Endothelial cell (in vitro differentiated cells): ENCODE results near the gene SMIM36. TPM values are rescaled to one million over a fixed set of nuclear protein-coding genes. Genes with fewer than 3 reads are reported as not detected.

ENCODE experiments used
- DNase-seq: peaks from one replicate; pipeline ENCODE4 v3.0.0; 2021; ENCODE audit warnings: low spot score
- H3K27ac Mint-ChIP-seq: one replicate; pipeline ENCODE4 v1.8.0; 2021; ENCODE audit warnings: mixed read lengths, inconsistent platforms; ENCODE audit not compliant: unreplicated experiment
- H3K27me3 Mint-ChIP-seq: one replicate; pipeline ENCODE4 v1.8.0; 2021; ENCODE audit warnings: mild to moderate bottlenecking, moderate library complexity, mixed read lengths, inconsistent platforms; ENCODE audit not compliant: unreplicated experiment
- H3K36me3 Mint-ChIP-seq: one replicate; pipeline ENCODE4 v1.8.0; 2021; ENCODE audit warnings: mild to moderate bottlenecking, low read depth, mixed read lengths, inconsistent platforms; ENCODE audit not compliant: unreplicated experiment
- H3K4me1 Mint-ChIP-seq: one replicate; pipeline ENCODE4 v1.8.0; 2021; ENCODE audit warnings: mild to moderate bottlenecking, mixed read lengths, inconsistent platforms; ENCODE audit not compliant: unreplicated experiment
- H3K4me3 Mint-ChIP-seq: one replicate; pipeline ENCODE4 v1.8.0; 2021; ENCODE audit warnings: mild to moderate bottlenecking, mixed read lengths, inconsistent platforms; ENCODE audit not compliant: unreplicated experiment
- H3K9me3 Mint-ChIP-seq: one replicate; pipeline ENCODE4 v1.8.0; 2021; ENCODE audit warnings: mixed read lengths, inconsistent platforms; ENCODE audit not compliant: unreplicated experiment
- CTCF ChIP-seq: fragments of 200-600 bp; sonication (generic); IDR thresholded peaks from one replicate; pipeline ENCODE4 v1.5.0; 2021; ENCODE audit warnings: antibody characterized with exemption; ENCODE audit not compliant: unreplicated experiment
- total RNA-seq: library from RNA; stranded (reverse); fragmentation: NEBNext Ultra II Directional; extraction: Animal tissue kit (Norgen Biotek cat#: 25700); gene quantifications from one replicate; pipeline ENCODE4 v1.2.1, GENCODE V29; 2021; ENCODE audit not compliant: unreplicated experiment

SMIM36 gene
- total RNA-seq, 1 donor from 2014 or later = not detected

DNA sequence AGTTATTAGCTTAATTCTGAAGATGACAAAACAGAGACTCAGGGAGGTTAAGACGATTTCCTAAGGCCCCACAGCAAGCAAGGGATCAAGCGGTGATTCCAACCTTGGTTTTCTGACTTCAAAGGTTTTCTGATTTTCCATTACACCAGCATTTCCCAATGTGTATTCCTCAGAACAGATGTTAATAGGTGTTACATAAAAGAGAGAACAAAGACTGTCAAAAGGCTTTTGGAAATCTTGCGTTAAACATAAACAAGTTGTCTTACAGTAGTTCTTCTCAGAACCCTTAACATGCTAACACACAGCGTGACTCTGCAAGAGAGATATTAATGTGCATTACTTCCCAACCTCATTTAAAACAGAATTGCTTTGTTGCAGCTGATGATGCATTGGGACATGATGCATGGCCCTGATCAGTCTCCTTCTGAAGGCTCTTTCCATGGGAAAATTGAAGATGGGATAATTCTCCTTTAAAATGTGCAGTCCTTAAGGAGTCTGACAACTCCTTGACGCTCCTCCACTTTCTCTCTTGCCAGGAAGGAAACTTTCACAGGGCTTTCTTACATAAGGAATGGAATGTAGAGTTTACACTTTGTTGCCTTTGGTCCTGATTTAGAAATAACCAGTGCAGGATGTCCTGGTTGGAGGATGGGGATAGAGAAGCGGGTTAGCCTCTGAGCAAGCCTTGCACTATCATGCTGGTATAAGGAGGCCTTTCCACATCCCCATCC is 68.1 kb downstream of the SMIM36 start:
- Mint-ChIP-seq H3K4me3 (no peak overlapping the region), H3K36me3 (no peaks in the 10 kb centered on the region), H3K4me1 (peaks cover 8% of the 10 kb centered on the region), H3K9me3 (no peaks in the 10 kb centered on the region), H3K27me3 (peaks cover 3% of the 10 kb centered on the region), H3K27ac (no peak overlapping the region)
- no peak for TF ChIP-seq CTCF
- DNase-seq = no peak

- no peak for TF ChIP-seq CTCF
- Mint-ChIP-seq H3K27ac (no peak overlapping the region), H3K36me3 (no peaks in the 10 kb centered on the region), H3K27me3 (peaks cover 3% of the 10 kb centered on the region), H3K9me3 (no peaks in the 10 kb centered on the region), H3K4me3 (no peak overlapping the region), H3K4me1 (peaks cover 8% of the 10 kb centered on the region)
- no peak for DNase-seq
These were observed 68.8 kb downstream of the SMIM36 start for GRCh38 chr17:55442462-55442861.

DNA sequence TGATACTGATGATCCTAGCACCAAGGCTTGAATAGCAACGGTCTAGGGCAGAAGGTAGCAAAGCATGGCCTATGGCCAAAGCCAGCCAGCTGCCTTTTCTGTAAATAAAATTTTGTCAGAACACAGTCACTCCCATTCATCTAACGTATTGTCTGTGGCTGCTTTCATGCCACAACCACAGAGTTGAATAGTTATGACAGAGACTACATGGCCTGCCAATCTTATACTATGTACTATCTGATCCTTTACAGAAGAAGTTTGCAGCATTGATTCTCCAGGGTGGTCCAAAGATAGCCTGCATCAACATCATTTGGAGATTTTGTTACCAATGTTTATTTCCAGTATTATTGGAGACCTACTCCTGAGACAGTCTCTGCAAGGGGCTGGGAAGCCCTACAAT is 69.7 kb downstream of the SMIM36 start:
- Mint-ChIP-seq H3K27me3 (peaks cover 3% of the 10 kb centered on the region), H3K4me1 (peaks cover 8% of the 10 kb centered on the region), H3K4me3 (no peak overlapping the region), H3K27ac (no peak overlapping the region), H3K9me3 (no peaks in the 10 kb centered on the region), H3K36me3 (no peaks in the 10 kb centered on the region)
- TF ChIP-seq CTCF = no peak
- DNase-seq = no peak

DNA sequence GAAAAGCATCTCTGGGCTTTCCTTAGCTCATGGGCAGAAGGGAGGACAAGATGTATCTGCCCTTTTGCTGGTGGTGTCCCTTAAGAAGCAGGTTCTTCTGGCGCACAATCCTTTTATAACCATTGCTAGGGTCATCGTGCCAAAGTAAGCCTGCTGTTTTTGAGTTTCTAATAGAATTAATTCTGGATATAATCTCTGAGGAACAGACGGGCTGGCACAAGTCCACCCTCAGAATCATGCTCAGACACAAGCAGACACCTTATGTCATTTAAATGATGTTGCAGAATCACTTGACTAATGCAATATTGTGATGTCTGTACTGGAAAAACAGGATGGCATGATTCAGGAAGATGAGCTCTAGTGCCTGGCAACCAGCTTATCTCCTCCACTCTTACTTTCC is 70.9 kb downstream of the SMIM36 start:
- Mint-ChIP-seq H3K27me3 (peaks cover 3% of the 10 kb centered on the region), H3K27ac (no peak overlapping the region), H3K36me3 (no peaks in the 10 kb centered on the region), H3K9me3 (no peaks in the 10 kb centered on the region), H3K4me1 (peaks cover 8% of the 10 kb centered on the region), H3K4me3 (no peak overlapping the region)
- no peak for DNase-seq
- no peak for TF ChIP-seq CTCF

- Mint-ChIP-seq H3K27ac (no peak overlapping the region), H3K27me3 (no peaks in the 10 kb centered on the region), H3K9me3 (no peaks in the 10 kb centered on the region), H3K4me1 (peaks cover 12% of the 10 kb centered on the region), H3K4me3 (no peak overlapping the region), H3K36me3 (no peaks in the 10 kb centered on the region)
- TF ChIP-seq CTCF = no peak
- DNase-seq = no peak
These were observed 74.1 kb downstream of the SMIM36 start for GRCh38 chr17:55437159-55437605.
